ENCODE measurements around the gene HERC4. TPM values are rescaled to one million over a fixed set of nuclear protein-coding genes. Genes with fewer than 3 reads are reported as not detected.

Gene HERC4, protein sequence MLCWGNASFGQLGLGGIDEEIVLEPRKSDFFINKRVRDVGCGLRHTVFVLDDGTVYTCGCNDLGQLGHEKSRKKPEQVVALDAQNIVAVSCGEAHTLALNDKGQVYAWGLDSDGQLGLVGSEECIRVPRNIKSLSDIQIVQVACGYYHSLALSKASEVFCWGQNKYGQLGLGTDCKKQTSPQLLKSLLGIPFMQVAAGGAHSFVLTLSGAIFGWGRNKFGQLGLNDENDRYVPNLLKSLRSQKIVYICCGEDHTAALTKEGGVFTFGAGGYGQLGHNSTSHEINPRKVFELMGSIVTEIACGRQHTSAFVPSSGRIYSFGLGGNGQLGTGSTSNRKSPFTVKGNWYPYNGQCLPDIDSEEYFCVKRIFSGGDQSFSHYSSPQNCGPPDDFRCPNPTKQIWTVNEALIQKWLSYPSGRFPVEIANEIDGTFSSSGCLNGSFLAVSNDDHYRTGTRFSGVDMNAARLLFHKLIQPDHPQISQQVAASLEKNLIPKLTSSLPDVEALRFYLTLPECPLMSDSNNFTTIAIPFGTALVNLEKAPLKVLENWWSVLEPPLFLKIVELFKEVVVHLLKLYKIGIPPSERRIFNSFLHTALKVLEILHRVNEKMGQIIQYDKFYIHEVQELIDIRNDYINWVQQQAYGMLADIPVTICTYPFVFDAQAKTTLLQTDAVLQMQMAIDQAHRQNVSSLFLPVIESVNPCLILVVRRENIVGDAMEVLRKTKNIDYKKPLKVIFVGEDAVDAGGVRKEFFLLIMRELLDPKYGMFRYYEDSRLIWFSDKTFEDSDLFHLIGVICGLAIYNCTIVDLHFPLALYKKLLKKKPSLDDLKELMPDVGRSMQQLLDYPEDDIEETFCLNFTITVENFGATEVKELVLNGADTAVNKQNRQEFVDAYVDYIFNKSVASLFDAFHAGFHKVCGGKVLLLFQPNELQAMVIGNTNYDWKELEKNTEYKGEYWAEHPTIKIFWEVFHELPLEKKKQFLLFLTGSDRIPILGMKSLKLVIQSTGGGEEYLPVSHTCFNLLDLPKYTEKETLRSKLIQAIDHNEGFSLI
- total RNA-seq (2021) (39.4 to 41.3 TPM (median 41.1 TPM) in 3 replicates), Bru-seq, nascent RNA (percentile 83 among the genes with signal in this experiment)
- long read RNA-seq, experiment 1, full-length matches to known transcripts = 25 of 68 reads
- long read RNA-seq, experiment 1, partial matches to known transcripts = 16 of 68 reads
- long read RNA-seq, experiment 1, other reads (novel, unspliced or antisense) = 27 of 68 reads
- long read RNA-seq, experiment 2, full-length matches to known transcripts = 5 of 33 reads
- long read RNA-seq, experiment 2, partial matches to known transcripts = 14 of 33 reads
- long read RNA-seq, experiment 2, other reads (novel, unspliced or antisense) = 14 of 33 reads
- long read RNA-seq, experiment 3, partial matches to known transcripts = 14 of 26 reads
- long read RNA-seq, experiment 3, other reads (novel, unspliced or antisense) = 6 of 26 reads

DNA sequence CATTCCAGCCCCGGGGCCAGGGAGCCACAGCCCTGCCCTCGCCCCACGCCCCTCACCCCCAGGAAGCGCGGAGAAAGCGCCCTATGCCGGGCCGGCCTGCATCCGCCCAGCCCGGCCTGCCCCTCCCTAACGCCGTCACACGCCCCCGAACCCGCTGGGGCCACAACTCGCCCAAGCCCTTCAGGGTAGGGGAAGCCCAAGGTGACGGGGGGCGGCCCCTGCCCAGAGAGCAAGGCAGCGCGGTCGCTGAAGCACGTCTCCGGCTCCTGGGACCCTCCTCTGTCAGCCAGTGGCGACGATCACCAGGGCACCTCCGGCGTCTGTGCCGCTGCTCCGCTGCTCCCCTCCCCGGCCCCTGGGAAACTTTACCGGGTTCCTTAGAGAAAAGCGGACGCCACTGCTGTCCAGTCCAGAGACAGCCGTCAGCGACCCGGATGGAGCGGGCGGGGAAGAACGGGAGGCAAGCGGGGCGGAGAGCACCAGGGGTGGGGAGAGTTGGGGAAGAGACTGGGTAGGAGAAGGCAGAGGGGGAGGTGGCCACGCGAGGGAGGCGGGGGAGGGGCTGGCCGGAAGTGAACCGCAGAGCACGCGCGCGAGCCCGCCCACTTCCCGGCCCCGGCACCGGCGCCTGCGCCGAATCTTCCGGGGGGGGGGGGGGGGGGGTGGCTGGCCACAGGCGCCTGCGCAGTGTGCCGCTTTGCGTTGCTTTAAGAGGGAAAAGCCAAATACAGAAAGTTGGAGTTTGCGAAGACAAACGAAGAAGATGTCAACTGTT, at the start of gene HERC4:
HERC4 (minus strand) TSS at position 509 of the 775 bp plus-strand sequence. CDS start 2,175 bp downstream, outside the sequence.
- Mint-ChIP-seq H3K4me3 (peak within 1 kb of the TSS; percentile 98), H3K36me3 (peaks cover 6% of the 10 kb centered on the region), H3K4me1 (peaks cover 32% of the 10 kb centered on the region), H3K27ac (peak within 1 kb of the TSS; percentile 91), H3K9me3 (no peaks in the 10 kb centered on the region), H3K27me3 (ENCODE audit: low read depth) (no peaks in the 10 kb centered on the region; the same call in 1 of the 2 replicates)
- ChIA-PET CTCF (no interaction called here), POLR2A (interaction anchor here (0.8 kb wide), 1 partner anchor 190 kb away, joined by 3 read pairs; no protein-coding TSS in a partner anchor)
- ATAC-seq = peak; percentile 93
- peak; percentile 89 for DNase-seq (ENCODE audit: low spot score)
- TF ChIP-seq NR3C1 (CRISPR knock-in tag; conservative IDR thresholded peaks at IDR 0.05; ENCODE audit: low read depth) (no peak), ZNF232 (CRISPR knock-in tag; IDR thresholded peaks at IDR 0.05) (no peak), FOXK1 (CRISPR knock-in tag; IDR thresholded peaks at IDR 0.05) (peak; percentile 58; the same call in 1 of the 2 replicates), SMAD4 (CRISPR knock-in tag; IDR thresholded peaks at IDR 0.05) (no peak), KAT7 (CRISPR knock-in tag; IDR thresholded peaks at IDR 0.05; ENCODE audit: borderline replicate concordance) (peak; percentile 81; the same call in 1 of the 2 replicates), CREM (CRISPR knock-in tag; IDR thresholded peaks at IDR 0.05) (peak; percentile 48; the same call in 1 of the 2 replicates), TP53 (CRISPR knock-in tag; IDR thresholded peaks at IDR 0.05) (no peak)
- TF ChIP-seq, protein P1, sequence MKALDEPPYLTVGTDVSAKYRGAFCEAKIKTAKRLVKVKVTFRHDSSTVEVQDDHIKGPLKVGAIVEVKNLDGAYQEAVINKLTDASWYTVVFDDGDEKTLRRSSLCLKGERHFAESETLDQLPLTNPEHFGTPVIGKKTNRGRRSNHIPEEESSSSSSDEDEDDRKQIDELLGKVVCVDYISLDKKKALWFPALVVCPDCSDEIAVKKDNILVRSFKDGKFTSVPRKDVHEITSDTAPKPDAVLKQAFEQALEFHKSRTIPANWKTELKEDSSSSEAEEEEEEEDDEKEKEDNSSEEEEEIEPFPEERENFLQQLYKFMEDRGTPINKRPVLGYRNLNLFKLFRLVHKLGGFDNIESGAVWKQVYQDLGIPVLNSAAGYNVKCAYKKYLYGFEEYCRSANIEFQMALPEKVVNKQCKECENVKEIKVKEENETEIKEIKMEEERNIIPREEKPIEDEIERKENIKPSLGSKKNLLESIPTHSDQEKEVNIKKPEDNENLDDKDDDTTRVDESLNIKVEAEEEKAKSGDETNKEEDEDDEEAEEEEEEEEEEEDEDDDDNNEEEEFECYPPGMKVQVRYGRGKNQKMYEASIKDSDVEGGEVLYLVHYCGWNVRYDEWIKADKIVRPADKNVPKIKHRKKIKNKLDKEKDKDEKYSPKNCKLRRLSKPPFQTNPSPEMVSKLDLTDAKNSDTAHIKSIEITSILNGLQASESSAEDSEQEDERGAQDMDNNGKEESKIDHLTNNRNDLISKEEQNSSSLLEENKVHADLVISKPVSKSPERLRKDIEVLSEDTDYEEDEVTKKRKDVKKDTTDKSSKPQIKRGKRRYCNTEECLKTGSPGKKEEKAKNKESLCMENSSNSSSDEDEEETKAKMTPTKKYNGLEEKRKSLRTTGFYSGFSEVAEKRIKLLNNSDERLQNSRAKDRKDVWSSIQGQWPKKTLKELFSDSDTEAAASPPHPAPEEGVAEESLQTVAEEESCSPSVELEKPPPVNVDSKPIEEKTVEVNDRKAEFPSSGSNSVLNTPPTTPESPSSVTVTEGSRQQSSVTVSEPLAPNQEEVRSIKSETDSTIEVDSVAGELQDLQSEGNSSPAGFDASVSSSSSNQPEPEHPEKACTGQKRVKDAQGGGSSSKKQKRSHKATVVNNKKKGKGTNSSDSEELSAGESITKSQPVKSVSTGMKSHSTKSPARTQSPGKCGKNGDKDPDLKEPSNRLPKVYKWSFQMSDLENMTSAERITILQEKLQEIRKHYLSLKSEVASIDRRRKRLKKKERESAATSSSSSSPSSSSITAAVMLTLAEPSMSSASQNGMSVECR (CRISPR knock-in tag; IDR thresholded peaks at IDR 0.05; ENCODE audit: borderline replicate concordance) = peak; percentile 83
- TF ChIP-seq, protein P2, sequence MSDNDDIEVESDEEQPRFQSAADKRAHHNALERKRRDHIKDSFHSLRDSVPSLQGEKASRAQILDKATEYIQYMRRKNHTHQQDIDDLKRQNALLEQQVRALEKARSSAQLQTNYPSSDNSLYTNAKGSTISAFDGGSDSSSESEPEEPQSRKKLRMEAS (CRISPR knock-in tag; IDR thresholded peaks at IDR 0.05) = peak; percentile 49; the same call in 1 of the 2 replicates
- TF ChIP-seq, protein P3, sequence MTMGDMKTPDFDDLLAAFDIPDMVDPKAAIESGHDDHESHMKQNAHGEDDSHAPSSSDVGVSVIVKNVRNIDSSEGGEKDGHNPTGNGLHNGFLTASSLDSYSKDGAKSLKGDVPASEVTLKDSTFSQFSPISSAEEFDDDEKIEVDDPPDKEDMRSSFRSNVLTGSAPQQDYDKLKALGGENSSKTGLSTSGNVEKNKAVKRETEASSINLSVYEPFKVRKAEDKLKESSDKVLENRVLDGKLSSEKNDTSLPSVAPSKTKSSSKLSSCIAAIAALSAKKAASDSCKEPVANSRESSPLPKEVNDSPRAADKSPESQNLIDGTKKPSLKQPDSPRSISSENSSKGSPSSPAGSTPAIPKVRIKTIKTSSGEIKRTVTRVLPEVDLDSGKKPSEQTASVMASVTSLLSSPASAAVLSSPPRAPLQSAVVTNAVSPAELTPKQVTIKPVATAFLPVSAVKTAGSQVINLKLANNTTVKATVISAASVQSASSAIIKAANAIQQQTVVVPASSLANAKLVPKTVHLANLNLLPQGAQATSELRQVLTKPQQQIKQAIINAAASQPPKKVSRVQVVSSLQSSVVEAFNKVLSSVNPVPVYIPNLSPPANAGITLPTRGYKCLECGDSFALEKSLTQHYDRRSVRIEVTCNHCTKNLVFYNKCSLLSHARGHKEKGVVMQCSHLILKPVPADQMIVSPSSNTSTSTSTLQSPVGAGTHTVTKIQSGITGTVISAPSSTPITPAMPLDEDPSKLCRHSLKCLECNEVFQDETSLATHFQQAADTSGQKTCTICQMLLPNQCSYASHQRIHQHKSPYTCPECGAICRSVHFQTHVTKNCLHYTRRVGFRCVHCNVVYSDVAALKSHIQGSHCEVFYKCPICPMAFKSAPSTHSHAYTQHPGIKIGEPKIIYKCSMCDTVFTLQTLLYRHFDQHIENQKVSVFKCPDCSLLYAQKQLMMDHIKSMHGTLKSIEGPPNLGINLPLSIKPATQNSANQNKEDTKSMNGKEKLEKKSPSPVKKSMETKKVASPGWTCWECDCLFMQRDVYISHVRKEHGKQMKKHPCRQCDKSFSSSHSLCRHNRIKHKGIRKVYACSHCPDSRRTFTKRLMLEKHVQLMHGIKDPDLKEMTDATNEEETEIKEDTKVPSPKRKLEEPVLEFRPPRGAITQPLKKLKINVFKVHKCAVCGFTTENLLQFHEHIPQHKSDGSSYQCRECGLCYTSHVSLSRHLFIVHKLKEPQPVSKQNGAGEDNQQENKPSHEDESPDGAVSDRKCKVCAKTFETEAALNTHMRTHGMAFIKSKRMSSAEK (CRISPR knock-in tag; IDR thresholded peaks at IDR 0.05; ENCODE audit: borderline replicate concordance) = no peak
- TF ChIP-seq, protein P4, sequence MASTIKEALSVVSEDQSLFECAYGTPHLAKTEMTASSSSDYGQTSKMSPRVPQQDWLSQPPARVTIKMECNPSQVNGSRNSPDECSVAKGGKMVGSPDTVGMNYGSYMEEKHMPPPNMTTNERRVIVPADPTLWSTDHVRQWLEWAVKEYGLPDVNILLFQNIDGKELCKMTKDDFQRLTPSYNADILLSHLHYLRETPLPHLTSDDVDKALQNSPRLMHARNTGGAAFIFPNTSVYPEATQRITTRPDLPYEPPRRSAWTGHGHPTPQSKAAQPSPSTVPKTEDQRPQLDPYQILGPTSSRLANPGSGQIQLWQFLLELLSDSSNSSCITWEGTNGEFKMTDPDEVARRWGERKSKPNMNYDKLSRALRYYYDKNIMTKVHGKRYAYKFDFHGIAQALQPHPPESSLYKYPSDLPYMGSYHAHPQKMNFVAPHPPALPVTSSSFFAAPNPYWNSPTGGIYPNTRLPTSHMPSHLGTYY (CRISPR knock-in tag; IDR thresholded peaks at IDR 0.05) = no peak
- TF ChIP-seq, protein P5, sequence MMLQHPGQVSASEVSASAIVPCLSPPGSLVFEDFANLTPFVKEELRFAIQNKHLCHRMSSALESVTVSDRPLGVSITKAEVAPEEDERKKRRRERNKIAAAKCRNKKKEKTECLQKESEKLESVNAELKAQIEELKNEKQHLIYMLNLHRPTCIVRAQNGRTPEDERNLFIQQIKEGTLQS (CRISPR knock-in tag; conservative IDR thresholded peaks at IDR 0.05) = no peak
- TF ChIP-seq, protein P6, sequence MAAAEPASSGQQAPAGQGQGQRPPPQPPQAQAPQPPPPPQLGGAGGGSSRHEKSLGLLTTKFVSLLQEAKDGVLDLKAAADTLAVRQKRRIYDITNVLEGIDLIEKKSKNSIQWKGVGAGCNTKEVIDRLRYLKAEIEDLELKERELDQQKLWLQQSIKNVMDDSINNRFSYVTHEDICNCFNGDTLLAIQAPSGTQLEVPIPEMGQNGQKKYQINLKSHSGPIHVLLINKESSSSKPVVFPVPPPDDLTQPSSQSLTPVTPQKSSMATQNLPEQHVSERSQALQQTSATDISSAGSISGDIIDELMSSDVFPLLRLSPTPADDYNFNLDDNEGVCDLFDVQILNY (CRISPR knock-in tag; IDR thresholded peaks at IDR 0.05) = 0 out of 2 replicates have a peak, but pooled peaks have one; percentile 28
- TF ChIP-seq, protein P7, sequence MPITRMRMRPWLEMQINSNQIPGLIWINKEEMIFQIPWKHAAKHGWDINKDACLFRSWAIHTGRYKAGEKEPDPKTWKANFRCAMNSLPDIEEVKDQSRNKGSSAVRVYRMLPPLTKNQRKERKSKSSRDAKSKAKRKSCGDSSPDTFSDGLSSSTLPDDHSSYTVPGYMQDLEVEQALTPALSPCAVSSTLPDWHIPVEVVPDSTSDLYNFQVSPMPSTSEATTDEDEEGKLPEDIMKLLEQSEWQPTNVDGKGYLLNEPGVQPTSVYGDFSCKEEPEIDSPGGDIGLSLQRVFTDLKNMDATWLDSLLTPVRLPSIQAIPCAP (CRISPR knock-in tag; IDR thresholded peaks at IDR 0.05) = no peak
- TF ChIP-seq, protein P8, sequence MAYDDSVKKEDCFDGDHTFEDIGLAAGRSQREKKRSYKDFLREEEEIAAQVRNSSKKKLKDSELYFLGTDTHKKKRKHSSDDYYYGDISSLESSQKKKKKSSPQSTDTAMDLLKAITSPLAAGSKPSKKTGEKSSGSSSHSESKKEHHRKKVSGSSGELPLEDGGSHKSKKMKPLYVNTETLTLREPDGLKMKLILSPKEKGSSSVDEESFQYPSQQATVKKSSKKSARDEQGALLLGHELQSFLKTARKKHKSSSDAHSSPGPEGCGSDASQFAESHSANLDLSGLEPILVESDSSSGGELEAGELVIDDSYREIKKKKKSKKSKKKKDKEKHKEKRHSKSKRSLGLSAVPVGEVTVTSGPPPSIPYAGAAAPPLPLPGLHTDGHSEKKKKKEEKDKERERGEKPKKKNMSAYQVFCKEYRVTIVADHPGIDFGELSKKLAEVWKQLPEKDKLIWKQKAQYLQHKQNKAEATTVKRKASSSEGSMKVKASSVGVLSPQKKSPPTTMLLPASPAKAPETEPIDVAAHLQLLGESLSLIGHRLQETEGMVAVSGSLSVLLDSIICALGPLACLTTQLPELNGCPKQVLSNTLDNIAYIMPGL (CRISPR knock-in tag; IDR thresholded peaks at IDR 0.05) = peak; percentile 56; the same call in 1 of the 2 replicates

All from WTC11 (cell line).